Measurements from ENCODE around the gene RAP2A. TPM values are rescaled to one million over a fixed set of nuclear protein-coding genes. Genes with fewer than 3 reads are reported as not detected.

Gene RAP2A
- total and polyA plus RNA-seq, 12 donors: 4.2 to 31.0 (median 20.4) TPM

GRCh38 chr13:97492257-97492656 lies 58.3 kb downstream of the RAP2A start:
- no peaks in the 10 kb centered on the region for H3K4me1 ChIP-seq
- no peak for ATAC-seq
- TF ChIP-seq, protein P1, sequence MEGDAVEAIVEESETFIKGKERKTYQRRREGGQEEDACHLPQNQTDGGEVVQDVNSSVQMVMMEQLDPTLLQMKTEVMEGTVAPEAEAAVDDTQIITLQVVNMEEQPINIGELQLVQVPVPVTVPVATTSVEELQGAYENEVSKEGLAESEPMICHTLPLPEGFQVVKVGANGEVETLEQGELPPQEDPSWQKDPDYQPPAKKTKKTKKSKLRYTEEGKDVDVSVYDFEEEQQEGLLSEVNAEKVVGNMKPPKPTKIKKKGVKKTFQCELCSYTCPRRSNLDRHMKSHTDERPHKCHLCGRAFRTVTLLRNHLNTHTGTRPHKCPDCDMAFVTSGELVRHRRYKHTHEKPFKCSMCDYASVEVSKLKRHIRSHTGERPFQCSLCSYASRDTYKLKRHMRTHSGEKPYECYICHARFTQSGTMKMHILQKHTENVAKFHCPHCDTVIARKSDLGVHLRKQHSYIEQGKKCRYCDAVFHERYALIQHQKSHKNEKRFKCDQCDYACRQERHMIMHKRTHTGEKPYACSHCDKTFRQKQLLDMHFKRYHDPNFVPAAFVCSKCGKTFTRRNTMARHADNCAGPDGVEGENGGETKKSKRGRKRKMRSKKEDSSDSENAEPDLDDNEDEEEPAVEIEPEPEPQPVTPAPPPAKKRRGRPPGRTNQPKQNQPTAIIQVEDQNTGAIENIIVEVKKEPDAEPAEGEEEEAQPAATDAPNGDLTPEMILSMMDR (IDR thresholded peaks at IDR 0.05): no peak
- H3K36me3 ChIP-seq: no peaks in the 10 kb centered on the region
- H3K4me3 ChIP-seq: no peak overlapping the region
- no peaks in the 10 kb centered on the region for H3K27me3 ChIP-seq
- no peak overlapping the region for H3K27ac ChIP-seq
- no peak for DNase-seq
- WGBS, 2 donors: 93 to 94% methylated on average over 2 of the region's 2 CpGs
- intact Hi-C loops (cut with DNase I): no loop called here
- H3K9me3 ChIP-seq: peaks cover 0 to 22% (median 11%) of the 10 kb centered on the region in 11 donors

DNA sequence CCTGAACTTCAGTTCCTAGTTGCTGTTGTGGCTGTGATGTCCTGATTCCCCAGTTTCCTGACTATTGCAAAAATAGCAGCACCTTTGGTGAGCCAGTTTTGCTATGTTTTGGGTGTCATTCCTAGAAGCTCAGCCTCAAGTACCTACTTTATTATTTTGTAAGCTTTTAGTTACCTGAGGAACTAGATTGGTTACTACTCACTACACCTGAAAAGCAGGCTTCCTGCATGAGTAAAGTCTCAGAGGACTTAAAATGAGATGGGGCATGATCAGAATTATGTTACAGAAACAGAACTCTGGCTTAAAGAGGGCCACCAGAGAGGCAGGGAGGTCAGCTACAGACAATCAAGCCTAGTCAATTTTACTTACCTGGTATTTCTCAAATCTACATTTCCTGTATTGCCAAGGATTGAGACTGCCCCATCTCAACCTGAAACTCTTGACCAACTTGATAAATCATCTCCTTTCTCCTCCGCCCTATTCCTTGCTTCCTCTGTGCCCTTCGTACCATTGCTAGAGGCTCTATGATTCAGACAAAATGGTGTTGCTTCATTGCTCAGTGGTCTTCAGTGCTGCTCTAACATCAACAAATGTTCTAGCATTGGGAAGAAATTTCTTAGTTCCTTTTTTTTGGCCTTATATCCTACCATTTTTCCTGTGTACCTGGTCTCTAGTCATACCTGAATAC lies 58.9 kb downstream of the RAP2A start:
- intact Hi-C loops (cut with DNase I): no loop called here
- Histone ChIP-seq H3K4me3 (no peak overlapping the region), H3K4me1 (no peaks in the 10 kb centered on the region), H3K36me3 (no peaks in the 10 kb centered on the region), H3K9me3 (peaks cover 0 to 22% (median 11%) of the 10 kb centered on the region in 11 donors), H3K27me3 (no peaks in the 10 kb centered on the region), H3K27ac (no peak overlapping the region)
- ATAC-seq: no peak
- TF ChIP-seq, protein P1 (IDR thresholded peaks at IDR 0.05): no peak
- DNase-seq: no peak
- 96 to 98% methylated on average over 2 of the region's 2 CpGs for WGBS, 2 donors

- intact Hi-C loops (cut with DNase I): no loop called here
- no peak for DNase-seq
Measured at GRCh38 chr13:97493456-97493855, 59.5 kb downstream of the RAP2A start.

GRCh38 chr13:97495678-97496077 lies 61.7 kb downstream of the RAP2A start:
- Histone ChIP-seq H3K27me3 (no peaks in the 10 kb centered on the region), H3K4me1 (no peaks in the 10 kb centered on the region), H3K9me3 (peaks cover 0 to 12% (median 8%) of the 10 kb centered on the region in 11 donors), H3K36me3 (no peaks in the 10 kb centered on the region), H3K4me3 (no peak overlapping the region), H3K27ac (no peak overlapping the region)
- intact Hi-C loops (cut with DNase I): no loop called here
- no peak for ATAC-seq
- no peak for DNase-seq
- WGBS, 2 donors: 91 to 92% methylated on average over 8 of the region's 8 CpGs
- TF ChIP-seq, protein P1 (IDR thresholded peaks at IDR 0.05): no peak

More at GRCh38 chr13:97493456-97493855, 59.5 kb downstream of the RAP2A start:
- TF ChIP-seq, protein P1 (IDR thresholded peaks at IDR 0.05): no peak
- H3K27ac ChIP-seq: no peak overlapping the region
- no peak for ATAC-seq
- no peak overlapping the region for H3K4me3 ChIP-seq
- H3K4me1 ChIP-seq: no peaks in the 10 kb centered on the region
- WGBS, 2 donors: 73 to 74% methylated on average over 1 of the region's 1 CpG
- no peaks in the 10 kb centered on the region for H3K27me3 ChIP-seq
- peaks cover 0 to 22% (median 11%) of the 10 kb centered on the region in 11 donors for H3K9me3 ChIP-seq
- no peaks in the 10 kb centered on the region for H3K36me3 ChIP-seq

Measured in heart right ventricle (tissue), 16 donors.